ENCODE results near the gene MGLL.
"Not testable (repeated sequence)": the region's sequence is repeated elsewhere in the genome, so short reads cannot be mapped to it uniquely, and the experiment has no call there.

The MGLL gene

GRCh38 chr3:127712881-127713771 lies 109.2 kb downstream of the MGLL start:
- FAIRE-seq (no peak), DNase-seq (ENCODE audit: insufficient read length, low spot score) (no peak)

DNA sequence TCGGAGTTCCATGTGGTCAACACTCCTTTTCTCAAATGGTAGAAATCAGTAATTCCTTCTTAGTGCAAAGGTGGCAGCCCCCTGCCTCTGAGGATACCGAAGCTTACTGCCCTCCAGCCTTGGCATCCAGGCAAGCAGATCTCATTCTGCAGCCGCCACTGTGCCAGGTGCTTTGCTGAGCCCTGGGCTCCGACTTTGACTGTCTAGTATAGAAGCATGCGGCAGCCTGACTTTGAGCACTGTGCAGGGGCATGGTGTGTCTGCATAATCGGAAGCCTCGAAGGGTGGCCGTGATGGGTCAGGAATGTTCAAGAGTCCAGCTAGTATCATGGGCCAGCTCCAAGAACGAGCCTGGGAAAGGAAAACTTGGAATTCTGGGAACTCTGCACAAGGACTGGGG lies 109.9 kb downstream of the MGLL start:
- no peak for FAIRE-seq

DNA sequence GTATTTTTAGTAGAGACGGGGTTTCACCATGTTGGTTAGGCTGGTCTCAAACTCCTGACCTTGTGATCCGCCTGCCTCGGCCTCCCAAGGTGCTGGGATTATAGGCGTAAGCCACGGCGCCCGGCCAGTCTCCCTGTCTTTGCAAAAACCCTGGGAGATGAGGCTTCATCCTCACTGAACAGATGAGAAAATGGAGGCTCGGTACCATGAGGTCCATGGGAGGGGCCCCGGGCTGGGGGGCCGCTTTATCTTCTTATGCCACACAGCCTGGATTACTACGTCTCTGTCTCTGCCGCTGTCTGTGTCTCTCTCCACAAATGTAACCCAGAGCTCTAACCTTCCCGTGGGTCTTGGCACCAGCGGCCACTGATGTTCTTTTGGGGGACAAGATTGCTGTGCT lies 110.4 kb downstream of the MGLL start:
- DNase-seq (ENCODE audit: insufficient read length, low spot score) (no peak), FAIRE-seq (no peak)

More for the DNA sequence above, 109.9 kb downstream of the MGLL start:
- DNase-seq (ENCODE audit: insufficient read length, low spot score), result no peak

DNA sequence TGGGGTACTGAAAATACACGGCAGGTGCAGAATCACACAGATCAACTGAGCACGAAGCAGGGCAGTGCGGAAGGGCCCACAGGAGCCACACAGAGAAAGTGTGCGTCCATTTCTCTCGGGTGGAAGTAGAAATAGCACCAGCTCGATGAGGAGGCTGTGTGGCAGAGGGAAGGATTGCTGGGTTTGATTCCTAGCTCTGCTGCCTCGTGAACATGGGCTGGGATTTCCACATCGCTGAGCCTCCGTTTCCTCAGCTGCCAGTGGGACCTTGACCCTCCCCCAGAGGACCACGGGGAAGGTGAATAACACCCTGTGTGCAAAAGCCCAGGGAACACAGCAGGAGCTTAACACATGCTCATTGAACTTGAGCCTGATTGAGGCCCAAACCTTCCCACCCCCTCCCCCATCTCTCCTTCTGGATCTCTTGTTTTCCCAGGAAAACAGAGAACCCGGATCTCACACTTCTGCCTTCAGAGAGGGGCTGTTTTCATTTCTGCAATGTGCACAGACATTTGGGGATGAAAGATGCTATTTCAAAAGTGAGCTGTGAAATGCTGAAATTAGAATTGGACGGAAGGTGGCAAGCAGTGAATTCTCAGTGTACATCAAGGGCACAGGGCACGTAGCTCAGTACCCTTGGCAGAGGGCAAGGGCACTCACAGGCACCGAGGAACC lies 111.2 kb downstream of the MGLL start:
- no peak for FAIRE-seq
- no peak for DNase-seq (ENCODE audit: insufficient read length, low spot score)

DNA sequence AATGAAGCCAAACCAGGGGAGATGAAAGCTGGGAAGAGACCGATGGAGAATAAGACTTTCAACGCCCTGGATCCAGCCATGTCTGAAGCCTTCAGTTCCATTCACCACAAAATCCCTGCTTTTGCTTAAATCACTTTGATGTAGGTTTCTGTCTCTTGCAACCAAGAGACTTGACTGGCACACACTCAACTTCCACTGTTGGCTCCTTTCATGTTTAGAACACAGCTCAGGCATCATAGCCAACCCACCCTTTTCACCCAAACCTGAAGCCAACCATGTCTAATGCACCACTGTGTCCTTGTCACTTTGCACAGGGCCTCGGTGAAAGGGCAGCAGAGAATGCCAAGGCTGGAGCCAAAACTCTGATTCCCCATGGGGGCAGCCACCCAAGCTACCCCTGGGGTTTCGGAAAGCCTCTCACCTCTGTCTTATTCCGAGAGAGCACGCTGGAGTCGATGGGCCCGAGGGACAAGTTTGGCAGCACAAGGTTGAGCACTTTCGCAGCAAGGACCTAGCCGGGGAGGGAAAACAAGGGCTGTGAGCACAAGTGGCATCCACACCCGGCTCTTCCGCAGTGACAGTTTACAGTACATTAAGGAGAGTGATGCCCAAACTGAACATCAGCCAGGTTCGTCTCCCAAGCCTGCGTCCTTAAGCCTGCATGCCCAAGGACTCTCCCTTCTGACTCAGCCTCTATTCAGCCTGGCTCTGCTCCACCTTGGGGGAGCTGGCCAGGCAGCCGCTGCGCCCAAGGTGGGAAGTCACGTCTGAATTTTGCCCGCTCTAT lies 112.0 kb downstream of the MGLL start:
- no peak for FAIRE-seq

GRCh38 chr3:127709320-127710060 lies 112.8 kb downstream of the MGLL start:
- DNase-seq (ENCODE audit: insufficient read length, low spot score) (no peak), FAIRE-seq (no peak)

More for the DNA sequence above, 112.0 kb downstream of the MGLL start:
- DNase-seq (ENCODE audit: insufficient read length, low spot score), result no peak

GRCh38 chr3:127708837-127709236 lies 113.5 kb downstream of the MGLL start:
- DNase-seq (ENCODE audit: insufficient read length, low spot score), result no peak
- no peak for FAIRE-seq

- FAIRE-seq (no peak), DNase-seq (ENCODE audit: insufficient read length, low spot score) (no peak)
These were observed 114.4 kb downstream of the MGLL start for GRCh38 chr3:127707851-127708411.

- no peak for FAIRE-seq
- no peak for DNase-seq (ENCODE audit: insufficient read length, low spot score)
These were observed 115.4 kb downstream of the MGLL start for GRCh38 chr3:127706785-127707351.

- no peak for FAIRE-seq
These were observed 116.0 kb downstream of the MGLL start for GRCh38 chr3:127706312-127706711.

DNA sequence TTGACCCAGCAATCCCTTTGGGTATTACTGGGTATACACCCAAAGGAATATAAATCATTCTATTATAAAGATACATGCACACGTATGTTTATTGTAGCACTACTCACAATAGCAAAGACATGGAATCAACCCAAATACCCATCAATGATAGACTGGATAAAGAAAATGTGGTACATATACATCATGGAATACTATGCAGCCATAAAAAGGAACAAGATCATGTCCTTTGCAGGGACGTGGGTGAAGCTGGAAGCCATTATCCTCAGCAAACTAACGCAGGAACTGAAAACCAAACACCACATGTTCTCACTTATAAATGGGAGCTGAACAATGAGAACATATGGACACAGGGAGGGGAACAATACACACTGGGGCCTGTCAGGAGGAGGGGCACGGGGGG lies 117.5 kb downstream of the MGLL start:
- not testable (repeated sequence) for FAIRE-seq; DNase-seq (ENCODE audit: insufficient read length, low spot score)

More at GRCh38 chr3:127706312-127706711, 116.0 kb downstream of the MGLL start:
- no peak for DNase-seq (ENCODE audit: insufficient read length, low spot score)

DNA sequence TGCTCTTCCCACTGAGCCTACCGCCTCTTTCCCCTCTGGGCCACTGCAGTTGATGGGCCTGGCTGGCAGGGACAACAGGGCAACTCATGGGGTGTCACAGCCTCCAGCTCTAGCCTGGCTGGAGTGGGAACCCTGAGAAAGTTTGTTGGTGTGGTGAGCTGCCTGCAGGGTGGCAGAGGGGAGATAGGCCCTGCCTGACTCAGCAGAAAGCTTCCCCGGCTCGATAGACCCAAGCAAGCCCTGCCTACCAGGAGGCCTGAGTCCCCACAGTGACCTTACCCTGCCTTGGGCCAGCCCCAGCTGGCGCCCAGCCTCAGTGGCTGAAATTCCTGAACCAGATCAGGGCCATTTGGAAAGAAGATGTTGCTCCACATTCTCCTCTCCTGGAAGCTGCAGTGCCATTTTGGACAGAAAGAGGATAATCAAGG lies 120.2 kb downstream of the MGLL start:
- FAIRE-seq, result no peak
- DNase-seq (ENCODE audit: insufficient read length, low spot score), result no peak

DNA sequence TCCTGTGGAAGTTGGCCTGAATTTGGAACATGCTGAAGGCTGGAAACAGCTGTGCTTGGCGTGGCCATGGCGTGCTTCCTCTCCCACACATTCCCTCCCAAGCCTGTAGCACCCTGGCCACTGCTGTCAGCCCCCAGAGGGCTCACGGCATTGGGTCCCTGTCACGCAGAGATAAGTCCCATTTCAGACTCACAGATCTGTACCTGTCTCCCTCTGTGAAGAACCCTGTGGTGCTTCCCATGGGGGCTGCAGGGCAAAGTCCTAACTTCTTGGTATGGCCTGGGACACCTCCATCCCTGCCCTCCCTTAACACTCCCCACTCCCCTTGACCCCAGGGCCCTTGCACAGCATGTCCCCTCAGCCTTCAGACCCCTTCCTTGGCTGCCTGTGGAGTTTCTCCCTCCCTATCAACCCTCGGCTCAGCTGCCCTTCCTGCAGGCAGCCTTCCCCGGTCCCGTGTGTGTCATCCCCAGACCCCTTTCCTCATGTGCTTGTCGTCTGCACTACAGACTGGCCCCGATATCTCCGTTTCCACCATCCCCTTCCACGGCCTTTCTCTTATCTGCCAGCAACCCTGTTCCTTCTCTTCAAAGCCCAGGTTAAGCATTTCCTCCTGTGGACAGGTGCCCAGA lies 120.9 kb downstream of the MGLL start:
- FAIRE-seq (no peak), DNase-seq (ENCODE audit: insufficient read length, low spot score) (no peak)

DNA sequence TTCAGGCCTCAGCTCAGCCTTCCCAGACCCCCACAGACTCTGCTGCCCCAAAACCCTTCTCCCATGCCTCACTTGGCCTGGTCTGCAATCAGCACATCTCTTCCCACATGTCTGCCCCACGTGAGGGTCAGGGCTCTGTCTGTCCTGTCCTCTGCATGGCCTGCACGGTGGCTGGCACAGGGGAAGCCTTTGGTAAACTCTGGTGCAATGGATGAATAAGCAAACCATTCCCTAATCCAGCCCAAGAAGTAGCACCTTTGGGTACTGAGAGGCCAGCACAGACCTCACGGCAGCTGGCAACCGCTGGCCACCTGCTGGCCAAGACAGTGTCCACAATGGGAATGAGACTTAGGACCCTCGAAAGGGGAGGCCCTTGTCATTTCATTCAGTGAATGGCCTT lies 121.9 kb downstream of the MGLL start:
- FAIRE-seq (no peak), DNase-seq (ENCODE audit: insufficient read length, low spot score) (no peak)

DNA sequence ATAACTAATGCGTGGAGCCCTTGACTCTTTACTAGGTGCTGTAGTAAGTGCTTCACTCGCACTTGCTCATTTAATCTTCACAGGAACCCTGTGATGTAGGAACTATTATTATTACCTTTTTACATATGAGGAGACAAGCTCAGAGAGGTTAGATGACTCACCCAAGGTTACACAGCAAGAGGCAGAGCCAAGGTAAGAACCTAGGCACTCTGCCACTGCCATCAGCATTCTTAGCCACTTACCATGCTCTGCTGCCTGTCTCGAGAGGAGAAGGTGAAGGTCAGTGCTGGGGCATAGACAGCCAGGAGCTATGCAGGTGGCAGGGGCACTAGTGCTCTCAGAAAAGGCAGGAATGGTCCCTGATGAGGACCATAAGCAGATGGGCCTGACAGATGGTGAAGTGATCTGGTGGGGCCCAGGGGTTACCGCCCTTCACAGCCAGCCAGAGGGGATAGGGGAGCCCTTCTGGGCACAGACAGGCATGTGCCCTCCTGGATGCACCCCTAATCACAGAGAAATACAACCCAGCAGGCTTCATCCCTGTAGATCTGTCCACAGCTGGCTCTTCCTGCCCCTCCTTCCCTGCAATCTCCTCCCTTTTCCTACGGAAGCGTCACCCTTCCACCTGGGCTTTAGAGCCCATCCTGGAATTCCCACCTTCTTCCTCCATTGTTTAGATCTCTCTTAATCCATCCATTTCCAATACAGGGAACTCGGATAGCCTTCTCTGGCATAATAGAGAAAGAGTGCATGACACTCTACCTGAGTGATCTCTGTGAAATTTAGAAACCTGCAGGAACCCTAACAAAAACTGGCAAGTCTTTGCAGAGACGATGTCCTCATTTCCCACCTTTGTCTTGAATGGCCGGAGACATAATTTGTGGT lies 122.7 kb downstream of the MGLL start:
- no peak for DNase-seq (ENCODE audit: insufficient read length, low spot score)
- FAIRE-seq, result no peak

DNA sequence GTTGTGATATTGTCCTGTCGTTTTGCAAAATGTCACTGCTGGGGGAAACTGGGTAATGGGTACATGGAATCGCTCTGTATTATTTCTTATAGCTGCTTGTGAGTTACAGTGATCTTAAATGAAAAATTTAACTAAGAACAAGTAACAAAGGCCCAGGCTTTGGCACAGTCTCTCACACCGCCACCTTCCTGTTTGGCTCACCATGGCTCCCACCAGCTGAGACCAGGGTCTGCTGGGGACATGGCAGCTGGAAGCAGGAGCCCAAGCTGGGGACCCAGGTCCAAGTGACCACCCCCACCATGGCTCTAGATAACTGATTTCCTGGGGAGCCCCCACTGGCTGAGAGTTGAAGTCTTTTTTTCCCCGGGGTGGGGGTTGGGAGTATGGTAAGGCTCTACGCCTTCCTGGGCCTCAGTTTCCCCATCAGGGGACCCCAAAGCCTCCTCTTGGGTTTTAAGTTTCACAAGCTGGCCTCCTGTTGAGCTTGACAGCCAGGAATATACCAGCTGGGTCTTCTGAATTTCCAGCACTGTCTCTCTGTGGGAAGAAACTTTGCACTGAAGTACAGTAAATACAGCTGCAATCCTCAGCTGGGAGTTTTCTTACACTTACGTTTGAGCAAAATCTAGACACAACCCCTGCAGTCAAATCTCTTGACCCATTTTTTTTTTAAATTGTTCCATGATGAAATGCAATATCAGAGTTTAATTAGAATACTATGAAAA lies 123.5 kb downstream of the MGLL start:
- DNase-seq (ENCODE audit: insufficient read length, low spot score) (no peak), FAIRE-seq (no peak)

- FAIRE-seq, result no peak
These were observed 124.0 kb downstream of the MGLL start for GRCh38 chr3:127698286-127698685.

More at GRCh38 chr3:127698286-127698685, 124.0 kb downstream of the MGLL start:
- DNase-seq (ENCODE audit: insufficient read length, low spot score), result no peak
